Activated T-helper 1 cell treated with Interleukin-2 at 50 U/mL for 16 hours (primary cell): ENCODE results near the gene KMT2B.

ENCODE experiments used
- DNase-seq: peaks from one replicate; pipeline ENCODE4 v3.0.0-alpha.2; 2020; ENCODE audit warnings: low read depth

The KMT2B gene

DNA sequence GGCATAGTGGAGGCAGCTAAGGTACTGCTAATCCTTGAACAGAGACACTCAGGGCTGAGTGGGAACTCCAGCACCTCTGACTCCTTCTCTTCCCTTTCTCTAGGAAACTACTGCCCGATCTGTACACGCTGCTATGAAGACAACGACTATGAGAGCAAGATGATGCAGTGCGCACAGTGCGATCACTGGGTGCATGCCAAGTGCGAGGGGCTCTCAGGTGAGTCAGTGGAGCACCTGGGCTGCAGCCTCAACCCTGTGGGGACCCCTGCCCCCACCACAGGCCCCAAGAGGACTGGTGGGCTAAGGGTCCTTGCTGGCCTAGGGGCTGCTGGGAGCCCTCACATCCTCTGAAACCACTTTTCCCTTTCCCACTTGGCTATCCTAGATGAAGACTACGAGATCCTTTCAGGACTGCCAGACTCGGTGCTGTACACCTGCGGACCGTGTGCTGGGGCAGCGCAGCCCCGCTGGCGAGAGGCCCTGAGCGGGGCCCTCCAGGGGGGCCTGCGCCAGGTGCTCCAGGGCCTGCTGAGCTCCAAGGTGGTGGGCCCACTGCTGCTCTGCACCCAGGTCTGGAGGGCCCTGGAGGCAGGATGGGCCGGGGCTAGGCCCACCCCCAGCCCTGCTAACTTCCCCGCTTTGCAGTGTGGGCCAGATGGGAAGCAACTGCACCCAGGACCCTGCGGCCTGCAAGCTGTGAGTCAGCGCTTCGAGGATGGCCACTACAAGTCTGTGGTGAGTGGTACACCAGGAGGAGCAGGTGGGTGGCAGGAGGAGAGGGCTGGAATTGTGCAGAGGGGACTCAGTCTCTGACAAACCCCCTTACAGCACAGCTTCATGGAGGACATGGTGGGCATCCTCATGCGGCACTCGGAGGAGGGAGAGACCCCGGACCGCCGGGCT, 9.5 kb downstream of the KMT2B start:
- no peak for DNase-seq

- DNase-seq, result no peak
These were observed 10.3 kb downstream of the KMT2B start for GRCh38 chr19:35727956-35728706.

DNA sequence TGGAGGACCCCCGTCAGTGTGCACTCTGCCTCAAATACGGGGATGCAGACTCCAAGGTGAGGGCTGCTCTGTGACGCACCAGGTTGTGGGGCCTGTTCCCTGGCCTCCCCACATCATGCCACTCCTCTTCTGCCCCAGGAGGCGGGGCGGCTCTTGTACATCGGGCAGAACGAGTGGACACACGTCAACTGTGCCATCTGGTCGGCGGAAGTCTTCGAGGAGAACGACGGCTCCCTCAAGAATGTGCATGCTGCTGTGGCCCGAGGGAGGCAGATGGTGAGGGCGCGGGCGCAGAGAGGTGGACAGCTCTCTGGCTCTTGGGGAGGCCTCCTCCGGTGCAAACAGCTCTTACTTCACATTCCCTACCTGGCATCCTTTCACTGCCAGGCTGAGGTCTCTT, 11.2 kb downstream of the KMT2B start:
- DNase-seq, result no peak

DNA sequence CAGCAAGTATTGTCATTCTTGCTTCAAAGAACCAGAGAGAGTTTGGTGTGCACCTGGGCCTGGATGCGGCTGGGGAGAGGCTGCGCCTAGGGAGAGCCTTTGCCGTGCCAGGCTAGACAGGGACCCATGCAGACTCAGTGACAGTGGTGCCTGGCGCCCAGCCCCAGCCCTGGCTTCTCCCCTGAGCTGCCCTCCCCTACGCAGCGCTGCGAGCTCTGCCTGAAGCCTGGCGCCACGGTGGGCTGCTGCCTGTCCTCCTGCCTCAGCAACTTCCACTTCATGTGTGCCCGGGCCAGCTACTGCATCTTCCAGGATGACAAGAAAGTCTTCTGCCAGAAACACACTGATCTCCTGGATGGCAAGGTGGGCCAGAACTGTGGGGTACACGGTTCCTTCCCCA, 12.0 kb downstream of the KMT2B start:
- no peak for DNase-seq

DNA sequence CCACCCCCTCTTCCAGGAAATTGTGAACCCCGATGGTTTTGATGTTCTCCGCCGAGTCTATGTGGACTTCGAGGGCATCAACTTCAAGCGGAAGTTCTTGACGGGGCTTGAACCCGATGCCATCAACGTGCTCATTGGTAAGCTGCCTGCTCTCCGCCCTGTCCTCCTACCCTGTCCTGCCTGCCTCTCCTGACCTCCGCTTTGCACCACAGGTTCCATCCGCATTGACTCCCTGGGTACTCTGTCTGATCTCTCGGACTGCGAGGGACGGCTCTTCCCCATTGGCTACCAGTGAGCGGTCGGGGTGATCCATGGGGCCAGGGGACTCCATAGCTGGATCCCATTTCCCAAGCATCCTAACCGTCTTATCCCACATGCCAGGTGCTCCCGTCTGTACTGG, 12.5 kb downstream of the KMT2B start:
- DNase-seq, result no peak

- DNase-seq, result no peak
These were observed 13.6 kb downstream of the KMT2B start for GRCh38 chr19:35731353-35731752.

GRCh38 chr19:35731779-35732405, 14.1 kb downstream of the KMT2B start:
- no peak for DNase-seq

GRCh38 chr19:35732540-35733179, 14.9 kb downstream of the KMT2B start:
- no peak for DNase-seq

DNA sequence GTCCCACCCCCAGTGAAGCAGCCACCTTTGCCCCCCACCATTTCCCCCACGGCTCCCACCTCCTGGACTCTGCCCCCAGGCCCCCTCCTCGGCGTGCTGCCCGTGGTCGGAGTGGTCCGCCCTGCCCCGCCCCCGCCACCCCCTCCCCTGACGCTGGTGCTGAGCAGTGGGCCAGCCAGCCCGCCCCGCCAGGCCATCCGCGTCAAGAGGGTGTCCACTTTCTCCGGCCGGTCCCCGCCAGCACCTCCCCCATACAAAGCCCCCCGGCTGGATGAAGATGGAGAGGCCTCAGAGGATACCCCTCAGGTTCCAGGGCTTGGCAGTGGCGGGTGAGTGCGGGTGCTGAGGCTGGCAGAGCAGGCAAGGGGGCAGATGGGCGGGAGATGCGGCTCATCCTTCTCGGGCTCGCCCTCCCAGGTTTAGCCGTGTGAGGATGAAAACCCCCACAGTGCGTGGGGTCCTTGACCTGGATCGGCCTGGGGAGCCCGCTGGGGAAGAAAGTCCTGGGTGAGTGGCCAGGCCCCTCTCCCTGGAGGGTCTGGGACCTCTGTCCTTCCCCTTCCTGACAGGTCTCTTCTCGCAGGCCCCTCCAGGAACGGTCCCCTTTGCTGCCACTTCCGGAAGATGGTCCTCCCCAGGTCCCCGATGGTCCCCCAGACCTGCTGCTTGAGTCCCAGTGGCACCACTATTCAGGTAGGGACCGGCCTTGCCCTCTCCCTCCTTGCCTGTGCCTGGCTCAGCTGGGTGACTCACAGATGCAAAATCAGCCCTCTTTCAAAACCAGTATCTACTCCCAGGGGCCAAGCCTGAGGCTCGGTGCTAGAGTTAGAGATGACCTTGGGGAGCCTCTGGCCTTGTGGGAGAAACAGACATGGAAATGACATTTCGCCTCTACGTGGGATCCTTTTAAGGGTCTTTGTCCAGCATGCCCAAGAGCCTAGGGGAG, 15.7 kb downstream of the KMT2B start:
- no peak for DNase-seq

DNA sequence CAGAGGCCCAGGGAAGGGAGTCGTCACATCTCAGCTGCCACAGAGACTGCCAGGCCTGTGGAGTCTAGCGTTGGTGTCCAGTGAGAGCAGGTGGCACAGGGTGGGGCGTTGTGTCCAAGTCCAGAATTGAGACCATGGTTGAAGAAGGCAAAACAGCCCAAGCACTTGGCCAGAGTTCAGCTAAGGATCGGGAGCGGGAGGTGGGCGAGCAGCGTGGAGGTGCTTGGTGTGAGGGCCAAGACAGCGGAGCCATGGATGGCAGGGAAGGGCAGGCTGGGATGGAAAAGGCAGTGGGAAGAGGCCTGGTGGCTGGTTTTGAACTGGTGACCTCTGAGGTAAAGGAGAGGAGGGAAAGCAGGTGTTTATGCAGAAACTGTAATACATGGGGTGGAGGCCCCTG, 16.5 kb downstream of the KMT2B start:
- DNase-seq, result no peak

GRCh38 chr19:35734889-35735288, 17.1 kb downstream of the KMT2B start:
- no peak for DNase-seq

DNA sequence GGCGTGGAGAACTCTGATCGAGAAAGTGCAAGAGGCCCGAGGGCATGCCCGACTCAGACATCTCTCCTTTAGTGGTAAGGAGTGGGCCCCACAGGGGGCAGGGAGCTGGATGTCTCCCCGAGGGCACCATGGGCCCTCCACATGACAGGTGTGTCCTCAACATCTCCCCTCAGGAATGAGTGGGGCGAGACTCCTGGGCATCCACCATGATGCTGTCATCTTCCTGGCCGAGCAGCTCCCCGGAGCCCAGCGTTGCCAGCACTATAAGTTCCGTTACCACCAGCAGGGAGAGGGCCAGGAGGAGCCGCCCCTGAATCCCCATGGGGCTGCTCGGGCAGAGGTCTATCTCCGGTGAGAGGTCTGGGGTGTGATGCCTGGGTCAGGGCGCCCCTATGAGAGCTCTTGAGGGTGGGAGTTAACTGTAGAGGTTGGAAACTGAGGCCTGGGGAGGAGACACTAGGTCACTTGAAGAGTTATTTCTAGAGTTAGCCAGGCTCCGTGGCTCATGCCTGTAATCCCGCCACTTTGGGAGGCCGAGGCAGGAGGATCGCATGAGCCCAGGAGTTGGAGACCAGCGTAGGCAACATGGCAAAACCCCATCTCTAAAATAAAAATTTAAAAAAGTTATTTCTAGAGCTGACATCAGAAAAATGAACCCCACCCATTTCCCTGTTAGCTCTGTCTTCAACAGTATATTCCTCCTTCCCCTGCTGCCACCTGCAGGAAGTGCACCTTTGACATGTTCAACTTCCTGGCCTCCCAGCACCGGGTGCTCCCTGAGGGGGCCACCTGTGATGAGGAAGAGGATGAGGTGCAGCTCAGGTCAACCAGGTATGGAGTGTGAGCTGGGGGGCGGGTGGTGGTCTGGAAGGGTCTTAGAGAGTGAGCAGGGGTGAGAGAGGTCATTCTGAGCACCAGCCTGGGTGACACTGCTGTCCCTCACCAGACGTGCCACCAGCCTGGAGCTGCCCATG, 19.4 kb downstream of the KMT2B start:
- no peak for DNase-seq

DNA sequence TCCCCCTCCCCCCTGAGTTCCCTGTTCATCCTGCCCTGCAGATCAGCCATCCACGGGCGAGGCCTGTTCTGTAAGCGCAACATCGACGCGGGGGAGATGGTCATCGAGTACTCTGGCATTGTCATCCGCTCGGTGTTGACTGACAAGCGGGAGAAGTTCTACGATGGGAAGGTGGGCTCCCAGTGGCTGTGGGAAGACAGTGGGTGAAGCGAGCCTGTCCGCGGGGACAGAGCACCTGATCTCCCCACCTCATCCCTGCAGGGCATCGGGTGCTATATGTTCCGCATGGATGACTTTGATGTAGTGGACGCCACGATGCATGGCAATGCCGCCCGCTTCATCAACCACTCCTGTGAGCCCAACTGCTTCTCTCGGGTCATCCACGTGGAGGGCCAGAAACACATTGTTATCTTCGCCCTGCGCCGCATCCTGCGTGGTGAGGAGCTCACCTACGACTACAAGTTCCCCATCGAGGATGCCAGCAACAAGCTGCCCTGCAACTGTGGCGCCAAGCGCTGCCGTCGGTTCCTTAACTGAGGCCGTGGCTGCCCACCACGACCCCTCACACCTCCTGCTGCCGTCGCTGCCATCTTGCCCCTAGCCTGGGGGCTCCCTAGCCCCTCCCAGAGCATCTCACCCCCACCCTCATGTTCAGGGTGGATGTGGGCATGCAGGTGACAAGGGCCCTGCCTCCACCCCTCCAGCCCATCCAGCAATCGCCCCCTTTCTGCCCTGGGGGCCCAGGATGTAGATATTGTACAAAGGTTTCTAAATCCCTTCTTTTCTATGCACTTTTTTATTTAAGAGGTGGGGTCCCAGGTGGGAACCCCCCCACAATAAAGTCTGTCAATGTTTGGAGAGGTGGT, 20.5 kb downstream of the KMT2B start:
- DNase-seq, result no peak

DNA sequence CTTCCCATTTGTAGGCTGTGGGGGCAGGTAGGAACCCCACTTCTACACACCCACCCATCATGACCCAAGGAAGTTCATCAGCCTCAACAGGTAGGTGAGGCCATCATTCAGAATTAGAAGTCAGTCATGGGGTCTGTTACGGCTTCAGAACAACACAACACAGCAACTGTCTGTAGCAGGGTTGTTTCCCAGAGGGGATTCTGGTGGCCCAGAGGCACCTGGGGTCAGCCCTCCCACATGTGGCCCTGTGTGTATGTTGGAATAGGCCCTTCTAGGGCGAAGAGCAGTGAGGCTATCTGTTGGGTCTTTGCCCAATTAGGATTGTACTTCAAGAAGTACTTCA, 21.1 kb downstream of the KMT2B start:
- DNase-seq, result no peak

GRCh38 chr19:35739275-35740107, 21.7 kb downstream of the KMT2B start:
- no peak for DNase-seq

DNA sequence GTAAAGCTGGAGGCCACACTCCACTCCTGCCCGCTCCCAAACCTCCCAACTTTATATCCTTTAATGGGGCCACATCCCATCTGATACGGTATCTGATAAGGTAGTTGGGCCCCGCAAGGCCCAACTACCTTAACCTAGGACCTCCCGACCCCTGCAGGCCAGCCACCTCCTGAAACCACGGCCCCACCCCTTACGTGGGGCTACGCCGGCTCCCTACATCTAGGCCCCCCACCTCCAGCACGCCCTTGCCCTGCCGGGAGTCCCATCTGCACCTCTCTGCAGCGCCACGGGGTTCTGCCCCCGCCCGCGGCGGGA, 22.3 kb downstream of the KMT2B start:
- DNase-seq, result no peak

DNA sequence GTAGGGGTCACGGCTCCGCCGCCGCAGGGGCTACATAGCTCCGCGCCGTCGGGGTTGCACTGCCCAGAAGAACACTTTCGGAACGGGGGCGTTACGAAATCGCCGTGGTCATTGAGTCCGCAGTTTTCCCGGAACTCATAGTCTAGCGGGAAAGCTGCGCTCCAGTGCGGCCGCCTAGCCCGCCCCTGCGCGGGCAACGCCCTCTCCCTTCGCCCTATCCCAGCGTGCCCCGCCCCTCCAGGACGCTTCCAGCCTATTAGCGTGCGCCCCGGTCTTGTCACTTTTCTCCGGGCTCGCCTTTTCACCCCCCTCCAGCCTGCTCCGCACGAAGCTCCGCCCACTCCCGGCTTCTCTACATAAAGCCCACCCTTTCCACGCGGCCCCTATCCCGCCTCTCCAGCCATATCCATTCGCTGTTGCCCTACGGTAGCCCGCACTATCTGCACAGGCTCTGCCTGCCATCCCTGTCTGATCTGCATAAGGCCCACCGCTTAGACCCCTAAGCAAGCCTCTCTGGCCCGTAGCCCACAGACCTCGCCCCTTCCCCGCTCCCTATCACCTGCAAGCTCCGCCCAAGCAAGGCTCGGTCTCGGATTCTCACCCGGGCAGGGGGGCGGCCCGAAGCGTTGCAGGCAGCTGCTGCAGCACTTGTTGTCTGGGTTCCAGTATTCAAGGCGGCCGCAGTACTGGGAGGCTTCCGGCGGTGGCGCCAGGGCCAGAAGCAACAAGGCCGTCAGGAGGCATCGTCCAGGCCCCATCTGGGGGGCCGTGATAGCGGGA, 22.8 kb downstream of the KMT2B start:
- DNase-seq, result peak; percentile 93

- no peak for DNase-seq
These were observed 23.4 kb downstream of the KMT2B start for GRCh38 chr19:35741203-35741515.
